GM18868 (cell line): ENCODE results near the gene CKB.

Experiments used
- ATAC-seq: cut with Tn5 transposase; IDR thresholded peaks from one replicate; pipeline ENCODE4 v1.9.1; 2021; ENCODE audit warnings: mild to moderate bottlenecking, moderate library complexity; ENCODE audit not compliant: unreplicated experiment

The CKB gene

DNA sequence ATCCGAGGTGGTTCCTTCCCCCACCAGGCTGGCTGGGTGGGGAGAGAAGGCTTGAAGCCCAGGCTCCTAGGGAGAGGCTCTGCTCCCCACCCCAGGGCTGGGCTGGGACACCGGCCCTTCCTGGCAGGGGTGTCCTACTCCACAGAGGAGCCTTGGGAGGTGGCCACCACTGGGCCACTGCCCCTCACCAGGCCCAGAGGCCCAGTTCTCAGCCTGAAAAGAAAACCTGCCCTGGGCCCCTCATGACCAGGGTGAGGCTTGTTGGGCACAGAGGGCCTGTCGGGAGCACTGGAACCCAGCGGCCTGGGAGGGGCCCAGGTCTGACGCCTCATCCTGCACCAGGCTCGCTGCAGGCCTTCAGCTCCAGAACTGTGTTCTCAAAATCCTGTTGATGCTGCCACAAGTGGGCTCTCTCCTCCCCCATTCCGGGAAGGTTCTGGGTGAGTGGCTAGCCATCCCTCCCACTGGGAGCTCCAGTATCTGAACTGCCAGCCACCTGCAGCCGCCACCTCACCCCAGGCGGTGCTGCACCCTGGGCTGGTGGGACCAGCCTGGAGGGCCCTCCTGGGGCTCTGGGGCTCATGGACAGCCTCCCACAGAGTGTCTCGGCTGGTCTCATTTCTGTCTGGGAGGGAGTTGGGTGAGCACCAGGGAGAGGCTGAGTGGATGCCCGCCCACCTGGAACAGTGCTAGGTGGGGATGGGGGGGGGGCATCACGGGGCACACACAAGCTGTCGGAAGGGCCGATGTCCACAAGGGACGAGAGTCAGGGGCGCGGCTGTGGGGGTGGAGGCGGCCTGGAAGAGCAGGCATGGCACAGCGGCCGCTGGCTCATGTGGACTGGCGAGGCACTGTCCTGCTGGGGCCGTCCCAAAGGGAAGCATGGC, 28.1 kb upstream of the CKB start:
- no peak for ATAC-seq

DNA sequence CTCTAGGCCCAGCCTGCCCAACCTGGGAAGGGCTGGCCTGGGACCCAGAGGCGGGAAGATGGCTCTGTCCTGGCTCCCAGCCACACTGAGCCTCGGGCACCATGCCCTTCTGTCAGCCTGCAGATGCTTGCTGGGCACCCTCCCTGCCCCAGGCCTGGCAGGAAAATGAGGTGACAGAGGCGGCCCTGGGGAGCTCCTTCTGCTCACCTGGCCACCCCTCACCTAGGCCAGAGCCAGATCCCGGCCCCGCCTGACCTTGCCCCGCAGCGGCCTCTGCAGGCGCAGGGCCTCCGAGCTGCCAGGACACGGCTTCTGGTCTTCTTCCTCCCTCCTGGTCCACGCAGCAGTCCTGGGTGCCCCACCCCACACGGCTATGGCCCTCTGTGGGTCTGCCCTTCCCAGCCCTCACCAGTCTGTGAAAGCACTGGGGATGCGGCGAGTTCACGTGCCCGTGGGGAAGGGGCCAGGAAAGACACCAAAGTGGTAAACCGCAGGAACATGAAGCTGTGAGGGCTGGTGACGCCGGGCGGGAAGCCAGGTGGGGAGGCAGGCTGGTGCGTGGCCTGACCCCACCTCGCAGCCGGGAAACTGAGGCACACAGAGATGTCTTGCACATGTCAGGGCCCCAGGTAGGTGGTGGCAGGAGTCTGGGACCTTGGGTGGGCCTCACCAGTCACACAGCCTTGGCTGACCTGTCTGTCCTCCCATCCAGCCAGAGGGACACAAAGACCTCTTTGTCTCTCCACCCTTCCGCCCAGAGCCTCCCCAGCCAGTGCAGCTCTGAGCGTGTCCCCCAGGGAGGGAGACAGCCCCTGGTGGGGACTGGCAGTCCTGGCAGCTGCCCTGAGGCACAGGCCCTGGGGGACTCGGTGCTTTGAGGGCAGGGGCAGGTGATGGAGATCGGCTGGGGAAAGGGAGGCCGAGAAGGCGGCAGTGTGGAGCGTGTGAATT, 27.0 kb upstream of the CKB start:
- ATAC-seq = no peak

DNA sequence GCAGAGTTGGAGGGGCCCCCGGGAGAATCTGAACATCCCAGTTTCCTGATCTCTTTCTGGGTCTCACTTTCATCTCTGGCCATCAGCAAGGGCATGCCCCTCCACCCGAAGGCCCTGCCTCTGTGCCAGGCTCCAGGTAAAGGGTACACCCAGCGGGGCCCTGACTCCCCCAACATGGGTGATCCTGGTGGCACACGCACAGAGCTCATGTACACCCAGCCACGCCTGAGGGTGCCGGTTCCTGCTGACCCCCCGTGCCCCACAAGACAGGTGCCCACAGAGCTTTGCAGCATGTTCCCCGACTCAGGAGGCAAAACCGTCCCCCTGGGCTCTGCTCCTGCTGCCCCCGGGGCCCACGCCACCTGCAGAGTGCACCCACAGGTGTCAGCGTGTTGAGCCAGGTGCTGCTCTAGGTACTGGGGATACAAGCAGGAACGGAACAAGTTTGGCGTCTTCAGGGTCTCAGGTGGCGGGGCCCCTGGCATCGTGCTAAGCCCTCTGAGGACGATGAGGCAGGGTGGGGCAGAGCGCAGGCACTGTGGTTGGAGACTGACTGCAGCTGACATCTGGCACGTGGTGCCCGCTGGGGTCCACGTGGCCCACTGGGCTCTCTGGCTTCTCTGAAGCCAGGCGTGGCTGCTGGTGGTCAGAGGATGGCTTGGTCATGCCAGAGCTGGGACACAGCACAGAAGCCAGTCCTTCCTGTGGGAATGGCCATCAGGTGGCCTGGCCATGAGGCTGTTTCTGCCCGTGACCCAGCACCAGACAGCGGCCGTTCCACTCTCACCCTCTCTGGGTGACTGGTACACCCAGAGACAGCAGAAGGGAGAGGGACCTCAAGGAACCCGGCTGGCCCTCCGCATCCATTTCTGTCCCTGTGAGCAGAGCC, 26.1 kb upstream of the CKB start:
- no peak for ATAC-seq

DNA sequence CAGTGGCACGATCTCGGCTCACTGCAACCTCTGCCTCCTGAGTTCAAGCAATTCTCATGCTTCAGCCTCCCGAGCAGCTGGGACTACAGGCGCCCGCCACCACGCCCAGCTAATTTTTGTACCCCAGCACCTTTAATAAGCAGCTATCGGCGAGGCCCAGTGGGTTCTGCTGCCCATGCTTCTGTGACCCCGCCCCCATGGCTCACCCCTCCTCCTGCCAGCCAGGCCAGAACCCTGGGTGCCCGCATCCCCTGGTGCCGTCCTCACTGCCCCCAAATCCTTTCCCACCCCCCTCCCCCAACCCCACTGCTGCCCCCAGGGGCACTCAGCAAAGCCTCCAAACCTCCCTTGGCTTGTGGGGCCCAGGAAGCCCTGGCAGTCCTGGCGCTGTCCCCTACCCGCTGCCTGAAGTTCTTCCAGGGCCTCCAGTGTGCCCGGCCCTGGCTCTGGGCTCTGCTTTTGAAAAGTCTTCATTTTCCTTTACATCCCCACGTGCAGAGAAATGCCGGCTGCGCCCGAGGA, 25.4 kb upstream of the CKB start:
- no peak for ATAC-seq

DNA sequence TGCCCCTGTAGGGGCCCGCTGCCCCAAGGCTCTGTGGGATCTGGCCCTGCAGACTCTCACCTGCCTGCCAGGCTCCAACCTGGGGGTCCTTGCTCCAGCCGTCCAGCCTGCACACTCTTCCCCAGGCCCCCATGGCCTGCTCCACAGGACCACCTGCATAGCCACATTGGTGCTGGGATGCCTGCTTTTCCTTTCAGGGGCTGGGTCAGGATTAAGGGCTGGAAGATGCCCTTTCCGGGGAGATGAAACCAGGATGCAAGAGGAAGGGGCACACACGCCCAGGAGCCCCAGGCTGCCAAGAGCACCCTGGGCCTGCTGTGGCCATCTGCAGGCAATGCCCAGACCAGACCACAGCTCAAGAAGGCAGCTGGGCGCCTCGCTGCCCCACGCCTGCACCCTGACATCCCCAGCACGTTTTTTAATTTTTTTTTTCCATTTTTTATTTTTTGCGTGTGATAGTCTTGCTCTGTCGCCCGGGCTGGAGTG, 24.9 kb upstream of the CKB start:
- no peak for ATAC-seq

DNA sequence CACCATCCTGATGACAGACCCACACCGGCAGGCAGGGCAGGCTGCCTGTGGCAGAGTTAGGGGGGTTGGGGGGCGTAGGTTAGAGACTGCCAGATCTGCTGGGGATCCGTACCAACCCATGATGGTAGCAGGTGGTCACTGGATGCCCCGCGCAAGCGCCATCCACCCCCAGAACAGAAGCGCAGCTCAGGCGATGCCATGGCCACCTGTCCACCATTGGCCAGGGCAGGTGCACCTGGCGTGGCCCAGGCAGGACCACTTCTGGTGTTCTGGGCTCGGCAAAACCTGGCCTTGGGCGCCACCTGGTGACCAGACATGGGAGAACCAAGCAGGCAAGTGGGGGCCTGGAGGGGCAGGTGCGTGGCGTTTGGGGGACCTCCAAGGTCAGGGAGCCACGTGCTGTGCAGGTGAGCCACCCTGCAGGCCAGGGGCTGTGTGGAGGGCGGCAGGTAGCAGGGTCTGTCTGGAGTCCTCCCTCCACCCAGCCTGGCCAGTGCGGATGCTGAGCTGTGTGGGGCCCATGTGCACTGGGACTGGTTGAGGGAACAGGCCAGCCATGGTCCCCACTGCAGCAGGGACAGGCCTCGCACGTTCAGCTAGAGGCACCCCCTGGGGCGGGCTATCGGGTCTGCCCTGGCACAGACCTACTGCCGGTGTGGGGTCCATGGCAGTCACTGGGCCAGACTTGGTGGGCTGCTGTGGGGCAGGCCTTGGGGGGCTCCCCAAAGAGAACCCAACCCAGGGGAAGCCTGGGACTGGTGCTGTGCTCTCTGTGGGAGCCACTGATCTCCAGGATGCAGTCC, 24.2 kb upstream of the CKB start:
- peak; percentile 57 for ATAC-seq

DNA sequence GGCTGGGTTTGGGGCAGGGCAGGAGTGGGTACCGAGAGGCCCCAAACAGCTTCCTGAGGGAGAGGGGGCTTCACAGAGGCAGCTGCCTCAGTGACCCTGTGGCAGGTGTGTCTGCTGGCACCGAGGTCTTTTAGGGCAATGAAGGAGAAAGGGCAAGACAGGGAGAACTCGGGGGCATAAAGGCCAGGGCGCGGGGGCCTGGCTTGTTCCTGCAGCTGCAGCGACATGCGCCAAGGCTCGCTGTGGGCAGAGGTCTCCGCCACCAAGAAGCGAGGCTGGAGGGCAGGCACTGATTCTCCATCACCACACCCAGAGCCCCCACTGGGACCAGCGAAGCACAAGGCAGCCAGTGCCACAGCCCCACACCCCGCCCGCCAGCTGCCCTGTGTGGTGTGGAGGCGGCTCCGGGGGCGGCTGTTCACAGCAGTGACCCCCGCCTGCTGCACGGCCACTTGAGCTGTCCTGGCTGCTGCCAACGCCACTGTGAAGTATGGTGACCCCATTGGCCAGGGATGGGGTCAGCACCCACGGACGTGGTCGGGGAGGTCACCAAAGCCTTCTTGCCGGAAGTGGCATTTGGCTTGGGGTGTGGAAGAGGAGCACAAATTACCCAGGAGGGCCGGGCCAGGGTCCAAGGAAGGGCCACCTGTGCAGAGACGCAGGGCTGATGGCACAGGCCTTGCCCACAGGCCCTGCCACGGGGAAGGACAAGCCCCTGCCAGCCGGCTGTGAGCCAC, 23.5 kb upstream of the CKB start:
- no peak for ATAC-seq

DNA sequence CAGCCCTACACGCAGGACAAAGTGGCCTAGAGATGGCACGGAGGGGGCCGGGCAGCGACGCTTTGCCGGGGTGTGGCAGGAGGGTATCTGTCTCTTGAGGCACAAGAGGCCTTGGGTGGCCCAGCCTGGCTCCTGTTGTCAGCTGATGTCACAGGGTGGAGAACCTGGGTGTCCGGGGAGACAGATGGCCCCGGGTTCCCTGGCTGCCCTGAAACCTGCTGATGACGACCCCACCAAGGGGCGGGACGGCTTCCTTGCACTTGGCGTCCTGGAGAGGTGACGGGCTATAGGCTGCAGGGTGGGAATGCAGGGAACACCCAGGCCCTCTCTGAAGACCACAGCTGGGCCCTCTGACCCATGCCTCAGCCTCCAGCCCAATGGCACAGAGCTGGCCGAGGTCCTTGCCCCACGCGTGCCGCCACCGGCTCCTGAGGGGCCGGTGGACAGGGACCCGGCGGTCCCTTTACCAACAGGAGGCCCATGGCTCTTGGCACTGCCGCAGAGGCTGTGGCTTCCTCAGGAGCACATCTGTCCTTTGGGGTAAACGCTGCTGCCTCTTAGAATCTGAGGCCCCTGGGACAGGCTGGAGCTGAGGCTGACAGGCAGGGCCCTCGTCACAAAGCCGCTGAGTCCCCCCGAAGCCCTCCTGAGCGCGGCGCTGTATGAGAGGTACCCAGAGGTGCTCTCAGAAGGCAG, 22.7 kb upstream of the CKB start:
- no peak for ATAC-seq

DNA sequence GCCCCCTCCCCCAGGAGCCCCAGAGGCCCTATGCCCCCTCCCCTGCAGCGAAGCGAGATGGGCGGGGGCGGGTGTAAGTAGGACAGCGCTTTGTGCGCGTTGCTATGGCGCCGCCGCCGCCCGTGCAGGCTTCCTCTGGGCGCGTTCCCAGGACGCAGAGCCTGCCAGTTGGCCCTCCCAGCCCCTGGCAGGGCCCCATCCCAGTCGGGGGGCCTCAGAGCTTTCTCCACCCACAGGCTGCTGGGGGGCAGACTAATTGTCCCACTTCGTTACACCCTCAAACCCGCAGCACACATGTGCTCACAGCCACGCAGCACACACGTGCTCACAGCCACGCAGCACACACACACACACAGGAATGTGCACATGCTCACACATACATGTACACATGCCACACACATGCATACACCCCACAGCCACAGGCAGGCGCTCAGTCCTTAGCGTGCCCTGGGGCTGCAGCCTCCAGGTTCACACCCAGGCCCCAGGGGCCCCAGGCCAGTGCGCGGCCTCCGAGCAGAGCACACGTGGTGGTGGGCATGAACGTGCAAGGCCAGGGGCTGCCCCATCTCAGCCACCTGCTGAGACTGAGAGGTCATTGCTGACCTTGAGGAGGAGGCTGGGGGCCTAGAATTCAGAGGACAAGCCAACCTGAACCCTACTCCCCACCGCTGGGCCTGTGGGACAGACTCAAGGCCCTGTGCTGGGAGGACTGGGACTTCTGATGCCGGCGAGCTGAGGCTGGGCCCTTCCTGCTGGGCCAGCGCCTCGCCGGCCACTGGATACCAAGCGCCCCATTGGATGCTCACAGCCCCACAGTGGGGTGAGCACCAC, 22.0 kb upstream of the CKB start:
- ATAC-seq = no peak

DNA sequence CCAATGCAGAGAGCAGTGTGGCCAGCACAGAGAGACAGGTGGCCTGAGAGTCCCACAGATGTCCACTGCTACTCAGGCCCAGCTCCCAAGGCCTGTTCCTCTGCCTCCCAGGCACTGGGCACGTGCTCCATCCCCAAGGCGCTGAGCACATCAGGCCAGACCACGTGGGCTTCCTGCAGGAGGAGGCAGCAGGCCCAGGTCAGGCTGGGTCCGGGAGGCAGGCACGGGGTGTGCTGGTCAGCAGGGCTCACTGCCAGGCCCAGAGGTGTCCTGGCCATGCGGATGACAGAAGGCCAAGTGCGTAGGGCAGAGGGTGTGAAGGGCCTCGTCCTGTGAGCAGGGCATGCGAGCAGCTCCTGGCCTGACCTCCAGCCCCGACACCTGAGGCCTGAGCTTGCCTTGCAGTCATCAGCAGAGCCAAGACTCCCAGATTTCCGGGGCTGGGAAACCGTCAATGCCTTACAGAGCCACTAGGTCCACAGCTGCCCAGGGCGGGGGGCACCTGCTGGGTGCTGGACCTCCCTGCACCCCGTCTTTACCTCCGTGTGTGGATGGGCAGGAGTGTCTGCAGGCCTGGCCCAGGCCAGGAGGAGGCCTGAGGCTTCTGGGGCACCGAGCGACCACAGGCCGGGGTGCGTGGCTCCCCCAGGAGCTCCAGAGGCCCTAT, 21.2 kb upstream of the CKB start:
- no peak for ATAC-seq

DNA sequence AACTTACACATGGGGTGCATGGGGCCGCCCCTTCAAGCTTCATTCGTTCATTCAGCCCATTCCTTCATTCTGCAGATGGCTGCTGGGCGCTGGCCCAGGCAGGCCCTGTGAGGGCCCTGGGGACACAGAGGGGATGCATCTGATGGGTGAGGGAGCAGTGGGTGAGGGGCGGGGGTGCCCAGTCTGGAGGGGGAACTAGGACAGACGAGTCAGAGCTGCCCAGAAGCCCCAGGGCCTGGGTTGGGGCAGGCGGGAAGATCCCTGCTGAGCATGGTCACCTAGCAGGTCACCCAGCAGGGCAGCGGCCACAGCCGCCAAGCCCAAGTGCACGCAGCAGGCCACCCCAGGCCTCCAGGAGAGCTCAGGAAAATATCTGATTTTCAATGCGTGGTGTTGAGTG, 20.5 kb upstream of the CKB start:
- no peak for ATAC-seq

DNA sequence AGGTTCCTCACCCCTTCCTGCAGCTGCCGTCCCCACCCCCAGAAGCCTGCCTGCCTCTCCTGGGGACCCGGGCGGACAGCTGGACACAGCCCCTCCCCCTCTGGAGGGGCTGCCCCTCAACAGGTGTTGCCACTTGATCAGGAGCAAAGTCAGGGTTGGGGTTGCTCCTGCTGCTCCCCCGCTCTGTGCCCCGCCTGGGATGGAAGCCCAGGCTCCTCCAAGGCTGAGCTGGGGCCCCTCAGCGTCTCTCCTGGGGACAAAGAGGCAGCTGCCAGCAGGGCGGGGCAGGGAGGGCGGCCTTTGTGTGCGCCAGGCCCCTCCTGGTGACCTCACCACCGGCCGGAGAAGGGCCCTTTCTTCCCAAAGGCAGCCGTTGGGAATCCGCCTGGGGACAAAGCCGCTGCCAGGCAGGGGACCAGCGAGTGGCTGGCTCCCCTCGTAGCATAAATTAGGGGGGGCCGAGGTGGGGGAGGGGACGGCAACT, 20.0 kb upstream of the CKB start:
- no peak for ATAC-seq

DNA sequence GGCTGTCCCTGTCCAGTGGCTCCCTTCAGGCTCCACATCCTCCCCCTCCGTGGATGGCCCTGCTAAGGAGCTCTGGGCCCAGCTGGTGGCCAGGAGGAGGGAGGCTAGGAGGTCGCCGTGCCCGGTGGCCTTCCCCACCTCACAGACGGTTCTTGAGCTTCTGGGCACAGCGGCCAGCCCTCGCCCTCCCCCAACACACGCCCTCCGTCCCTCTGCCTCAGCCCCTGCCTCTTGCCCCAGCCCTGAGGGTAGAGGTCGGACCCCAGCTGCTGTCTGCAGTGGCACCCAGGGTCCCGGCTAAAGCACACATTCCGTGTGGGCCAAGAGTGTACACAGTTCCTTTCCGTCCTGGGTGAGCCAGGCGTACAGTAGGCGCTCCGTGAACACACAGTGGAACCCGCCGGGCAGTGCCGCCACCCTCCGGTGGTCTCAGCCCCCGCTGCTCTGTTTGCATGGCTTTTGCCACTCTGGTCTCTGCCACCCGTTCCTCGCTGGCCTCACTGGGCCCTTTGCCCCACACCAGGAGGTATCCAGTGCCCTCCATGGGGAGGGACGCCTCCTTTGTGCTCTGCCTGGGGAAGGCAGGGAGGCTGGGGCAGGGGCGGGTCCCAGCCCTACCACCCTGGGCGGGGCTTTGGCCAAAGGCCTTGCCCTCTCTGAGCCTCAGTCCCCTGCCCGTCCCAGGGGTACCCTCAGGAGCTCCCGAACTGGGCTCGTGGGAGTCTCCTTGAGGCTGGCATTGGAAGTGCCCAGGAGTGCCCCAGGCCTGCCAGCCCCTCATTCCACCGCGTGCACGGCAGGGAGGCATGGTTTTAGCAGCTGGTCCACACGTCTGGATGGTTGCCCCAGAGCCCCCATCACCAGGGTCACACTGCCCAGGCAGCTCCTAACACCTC, 19.3 kb upstream of the CKB start:
- ATAC-seq = no peak

DNA sequence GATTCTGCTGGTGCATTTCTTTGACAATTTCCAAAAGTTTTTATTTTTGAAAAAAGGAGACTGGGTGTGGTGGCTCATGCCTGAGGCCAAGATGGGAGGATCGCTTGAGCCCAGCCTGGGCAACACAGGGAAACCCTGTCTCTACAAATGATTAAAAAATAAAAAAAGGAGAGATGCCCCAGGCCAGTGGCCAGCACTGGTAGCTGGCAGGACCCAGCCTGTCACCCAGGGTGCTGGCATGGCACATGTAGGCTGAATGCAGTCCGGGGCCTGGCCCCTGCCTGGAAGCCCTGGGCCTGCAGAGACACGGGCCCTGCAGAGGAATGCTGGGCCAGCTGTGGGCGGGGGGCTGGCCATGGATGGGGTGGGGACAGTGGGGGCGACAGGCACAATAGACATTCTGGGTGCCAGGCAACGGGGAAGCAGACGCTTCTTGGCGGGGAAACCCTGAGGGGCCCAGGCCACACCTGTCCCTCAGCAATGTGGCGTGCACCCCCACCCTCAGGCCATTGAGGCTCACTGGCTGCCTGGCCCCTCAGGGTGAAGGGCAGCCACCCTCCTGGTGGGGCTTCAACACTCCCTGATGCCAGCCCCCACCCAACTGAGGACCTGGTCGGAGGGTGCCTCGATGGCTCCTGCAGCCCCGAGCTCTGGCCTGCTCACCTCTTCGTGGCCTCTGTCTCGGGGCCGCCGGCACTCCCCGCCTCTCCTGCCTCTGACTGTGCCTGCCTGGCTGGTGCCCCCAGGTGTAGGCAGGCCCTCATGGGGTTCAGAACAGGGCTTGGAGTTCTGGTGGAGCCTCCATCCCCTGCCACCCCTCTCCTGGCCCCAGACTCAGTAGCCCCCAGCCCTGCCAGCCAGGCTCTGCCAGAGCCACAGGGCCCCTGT, 18.4 kb upstream of the CKB start:
- ATAC-seq = no peak
